GM23338 (cell line): ENCODE measurements around the gene LCE1B. TPM values are rescaled to one million over a fixed set of nuclear protein-coding genes. Genes with fewer than 3 reads are reported as not detected.

Experiments used
- ATAC-seq: fragments of 200-7000 bp; cut with Tn5 transposase; 3 replicates; pipeline ENCODE4 v1.9.1; 2020
- DNase-seq: peaks from one replicate; pipeline ENCODE4 v3.0.0-alpha.2; 2015; ENCODE audit warnings: low spot score
- H2AFZ ChIP-seq: fragments of 200-600 bp; sonication (generic); 2 replicates; pipeline ENCODE4 v1.8.0; 2016; ENCODE audit warnings: antibody characterized with exemption, mild to moderate bottlenecking, moderate library complexity
- H3F3A ChIP-seq: fragments of 200-600 bp; sonication (generic); replicated peaks from 2 replicates; pipeline ENCODE4 v1.8.0; 2017; ENCODE audit warnings: antibody characterized with exemption, mixed run types, low read depth
- H3K27ac ChIP-seq: fragments of 200-600 bp; sonication (generic); 2 replicates; pipeline ENCODE4 v1.6.1; 2016; ENCODE audit warnings: low read depth
- H3K27me3 ChIP-seq: fragments of 200-600 bp; sonication (generic); 2 replicates; pipeline ENCODE4 v1.8.0; 2016; ENCODE audit warnings: mild to moderate bottlenecking, mixed run types, moderate library complexity; ENCODE audit not compliant: insufficient read depth
- H3K36me3 ChIP-seq: fragments of 200-600 bp; sonication (generic); 2 replicates; pipeline ENCODE4 v1.8.0; 2016; ENCODE audit warnings: mild to moderate bottlenecking; ENCODE audit not compliant: insufficient read depth
- H3K4me1 ChIP-seq: fragments of 200-600 bp; sonication (generic); 2 replicates; pipeline ENCODE4 v1.8.0; 2016; ENCODE audit warnings: mild to moderate bottlenecking, moderate library complexity; ENCODE audit not compliant: insufficient read depth
- H3K4me2 ChIP-seq: fragments of 200-600 bp; sonication (generic); 2 replicates; pipeline ENCODE4 v1.7.1; 2017; ENCODE audit warnings: mixed run types
- H3K4me3 ChIP-seq: fragments of 200-600 bp; sonication (generic); 2 replicates; pipeline ENCODE4 v1.6.1; 2016; ENCODE audit warnings: mixed run types
- H3K79me2 ChIP-seq: fragments of 200-600 bp; sonication (generic); replicated peaks from 2 replicates; pipeline ENCODE4 v1.8.0; 2017; ENCODE audit warnings: mild to moderate bottlenecking; ENCODE audit not compliant: insufficient read depth
- H3K9me2 ChIP-seq: fragments of 200-600 bp; sonication (generic); 2 replicates; pipeline ENCODE4 v1.8.0; 2017; ENCODE audit not compliant: insufficient read depth
- H4K20me1 ChIP-seq: fragments of 200-600 bp; sonication (generic); replicated peaks from 2 replicates; pipeline ENCODE4 v1.8.0; 2017; ENCODE audit warnings: mild to moderate bottlenecking; ENCODE audit not compliant: insufficient read depth
- H3K27ac Mint-ChIP-seq: 2 replicates; pipeline ENCODE4 v1.8.0; 2020; ENCODE audit warnings: inconsistent platforms, mild to moderate bottlenecking, moderate library complexity, mixed read lengths
- H3K27me3 Mint-ChIP-seq: 3 replicates; pipeline ENCODE4 v1.8.0; 2022; ENCODE audit warnings: low read depth, mild to moderate bottlenecking, moderate library complexity, mixed read lengths, inconsistent platforms; ENCODE audit not compliant: insufficient read depth, poor library complexity
- H3K36me3 Mint-ChIP-seq: 3 replicates; pipeline ENCODE4 v1.8.0; 2021; ENCODE audit warnings: low read depth, mild to moderate bottlenecking, inconsistent platforms, moderate library complexity, mixed read lengths
- H3K4me1 Mint-ChIP-seq: 3 replicates; pipeline ENCODE4 v1.8.0; 2020; ENCODE audit warnings: mild to moderate bottlenecking, inconsistent platforms, mixed read lengths
- H3K4me3 Mint-ChIP-seq: 3 replicates; pipeline ENCODE4 v1.8.0; 2021; ENCODE audit warnings: moderate library complexity, mild to moderate bottlenecking, inconsistent platforms, mixed read lengths
- H3K9me3 Mint-ChIP-seq: 3 replicates; pipeline ENCODE4 v1.8.0; 2020; ENCODE audit warnings: moderate library complexity, mild to moderate bottlenecking, inconsistent platforms, mixed read lengths
- CTCF ChIP-seq, 2 experiments: fragments of 200-600 bp in 1 of 2; sonication (generic) in 1 of 2; conservative IDR thresholded peaks; 2 replicates each; pipeline versions ENCODE4 v1.5.1 to v1.6.1; 2016 to 2017; ENCODE audit warnings: antibody characterized with exemption in 2 of 2, low read depth in 2 of 2, mild to moderate bottlenecking in 2 of 2, moderate library complexity in 1 of 2
- EZH2 ChIP-seq: fragments of 200-600 bp; sonication (generic); IDR thresholded peaks from one replicate; pipeline ENCODE4 v1.8.0; 2017; ENCODE audit warnings: antibody characterized with exemption, mild to moderate bottlenecking, low read depth; ENCODE audit not compliant: unreplicated experiment
- EZH2phosphoT487 ChIP-seq: fragments of 200-600 bp; sonication (generic); IDR thresholded peaks from one replicate; pipeline ENCODE4 v1.8.1; 2018; ENCODE audit warnings: antibody characterized with exemption; ENCODE audit not compliant: unreplicated experiment
- JUNB ChIP-seq: IDR thresholded peaks from one replicate; pipeline ENCODE4 v1.6.1; 2016; ENCODE audit warnings: antibody characterized with exemption; ENCODE audit not compliant: unreplicated experiment
- NANOG ChIP-seq: IDR thresholded peaks from 2 replicates; pipeline ENCODE4 v1.6.1; 2016; ENCODE audit warnings: antibody characterized with exemption, borderline replicate concordance
- REST ChIP-seq: IDR thresholded peaks from one replicate; pipeline ENCODE4 v1.6.1; 2018; ENCODE audit warnings: antibody characterized with exemption; ENCODE audit not compliant: unreplicated experiment
- ZNF462 ChIP-seq: fragments of 250-450 bp; sonication (Bioruptor Pico); IDR thresholded peaks from 2 replicates; pipeline ENCODE4 v1.5.0; 2020; ENCODE audit warnings: mild to moderate bottlenecking, moderate library complexity
- polyA plus RNA-seq: library from polyadenylated mRNA; unstranded; fragments of >200 nt; fragmentation: Nextera tagmentation; extraction: Ambion mirVana; gene quantifications from 2 replicates; pipeline ENCODE4 v1.2.1, GENCODE V29; 2016
- total RNA-seq: library from RNA; depleted of rRNA; stranded (reverse); fragments of >200 nt; shearing (Covaris generic); gene quantifications from 2 replicates; pipeline ENCODE4 v1.2.3, GENCODE V29; 2014

The LCE1B gene
- total and polyA plus RNA-seq, 2 experiments from 2014 or later, result not detected

DNA sequence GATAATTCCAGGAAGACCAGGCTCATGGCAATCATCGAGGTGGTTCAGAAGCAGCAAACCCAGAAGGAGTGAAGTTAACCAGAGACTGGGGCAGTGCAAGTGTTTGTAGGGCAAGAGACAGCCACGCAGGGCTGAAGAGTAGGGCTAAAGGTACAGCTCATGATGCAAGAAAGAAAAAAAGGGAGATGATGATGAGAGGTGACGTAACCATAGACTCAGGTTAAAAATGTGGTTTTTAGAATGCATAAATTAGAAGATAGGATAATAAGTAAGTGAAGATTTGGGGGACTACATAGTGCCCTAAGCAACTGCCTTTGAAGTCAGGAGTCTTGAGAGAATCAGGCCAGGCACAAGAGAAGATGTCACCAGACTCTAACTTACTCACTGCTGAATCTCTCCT, 48.4 kb downstream of the LCE1B start (continued):
- TF ChIP-seq ZNF462 (CRISPR knock-in tag) (no peak), JUNB (no peak)

DNA sequence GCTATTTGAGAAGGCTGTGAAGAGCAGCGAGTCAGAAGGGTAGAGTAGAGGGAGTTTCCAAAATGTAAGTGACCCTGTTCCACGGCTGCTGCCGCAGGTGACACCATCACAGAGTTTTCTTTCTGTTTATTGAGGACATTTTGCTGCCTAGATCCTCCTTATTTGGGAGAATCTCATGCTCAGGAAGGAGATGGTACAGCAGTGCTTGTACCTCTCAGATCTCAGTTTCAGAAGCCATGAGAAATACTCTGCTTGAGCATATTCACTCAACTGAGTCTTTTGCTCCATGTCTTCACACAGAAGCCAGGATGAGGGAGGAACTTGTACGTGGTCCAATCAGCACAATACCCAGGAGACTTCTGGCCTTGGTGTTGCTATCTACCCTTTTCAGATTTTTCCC, 49.6 kb downstream of the LCE1B start:
- Histone ChIP-seq H3K4me1 (no peaks in the 10 kb centered on the region), H3K4me3 (no peak overlapping the region), H3K36me3 (no peaks in the 10 kb centered on the region), H2AFZ (no peak overlapping the region), H3K27me3 (no peaks in the 10 kb centered on the region), H4K20me1 (no peaks in the 10 kb centered on the region), H3K79me2 (no peaks in the 10 kb centered on the region), H3K4me2 (no peak overlapping the region), H3K9me2 (peaks cover 16% of the 10 kb centered on the region), H3K27ac (no peak overlapping the region), H3F3A (no peaks in the 10 kb centered on the region)
- no peak for ATAC-seq
- no peaks in the 10 kb centered on the region for H3K9me3 Mint-ChIP-seq
- H3K27me3 Mint-ChIP-seq, result no peaks in the 10 kb centered on the region
- no peaks in the 10 kb centered on the region for H3K36me3 Mint-ChIP-seq
- no peak for DNase-seq
- H3K27ac Mint-ChIP-seq, result no peak overlapping the region
- peaks cover 3% of the 10 kb centered on the region; the same call in 1 of the 3 replicates for H3K4me1 Mint-ChIP-seq
- no peak overlapping the region for H3K4me3 Mint-ChIP-seq
- TF ChIP-seq CTCF (conservative IDR thresholded peaks at IDR 0.05; ENCODE audit: low read depth in 2 of 2), result no peak
- TF ChIP-seq EZH2phosphoT487, result no peak
- TF ChIP-seq NANOG, result no peak
- no peak for TF ChIP-seq EZH2
- no peak for TF ChIP-seq REST
